Measurements from ENCODE around the gene NDUFV3.
"Not testable (repeated sequence)": the region's sequence is repeated elsewhere in the genome, so short reads cannot be mapped to it uniquely, and the experiment has no call there.

The NDUFV3 gene

DNA sequence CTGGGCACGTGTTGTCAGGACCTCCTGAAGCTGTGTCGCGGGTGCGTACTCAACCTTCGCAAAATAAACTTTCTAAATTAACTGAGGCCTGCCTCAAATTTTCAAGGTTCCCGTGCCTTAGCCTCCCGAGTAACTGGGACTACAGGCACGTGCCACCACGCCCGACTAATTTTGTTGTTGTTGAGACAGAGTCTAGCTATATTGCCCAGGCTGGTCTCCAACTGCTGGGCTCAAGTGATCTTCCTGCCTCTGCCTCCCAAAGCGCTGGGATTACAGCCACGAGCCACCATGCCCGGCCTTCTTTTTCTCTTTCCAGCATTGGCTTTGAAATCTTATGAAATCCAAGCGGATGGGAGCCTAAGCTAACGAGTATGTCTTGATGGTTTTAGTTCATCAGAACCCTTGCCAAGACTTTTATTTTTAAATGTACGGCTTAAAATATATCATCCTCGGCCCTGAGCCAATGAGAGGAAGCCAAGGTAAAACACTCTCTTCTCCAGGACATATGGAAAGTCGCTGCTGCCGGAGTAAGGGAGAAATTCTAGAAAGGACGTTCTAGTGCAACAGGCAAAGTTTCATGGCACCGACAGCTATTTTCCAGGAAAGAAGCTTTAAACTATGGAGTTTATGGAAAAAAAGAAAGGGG is 45.0 kb downstream of the NDUFV3 start:
- no peak for DNase-seq

DNA sequence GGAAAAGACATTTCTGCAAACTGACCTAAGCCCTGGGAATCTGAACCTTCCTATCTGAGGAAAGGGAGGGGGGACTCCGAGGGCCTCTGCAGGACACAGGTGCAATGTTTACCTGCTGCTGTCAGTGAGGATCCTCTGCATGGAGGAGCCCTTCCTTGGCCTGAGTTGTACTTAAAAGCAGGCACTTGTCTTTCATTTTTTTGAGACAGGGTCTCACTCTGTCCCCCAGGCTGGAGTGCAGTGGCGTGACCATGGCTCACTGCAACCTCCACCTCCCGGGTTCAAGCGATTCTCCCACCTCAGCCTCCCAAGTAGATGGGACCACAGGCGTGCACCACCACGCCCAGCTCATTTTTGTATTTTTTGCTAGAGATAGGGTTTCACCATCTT is 45.5 kb downstream of the NDUFV3 start:
- DNase-seq = not testable (repeated sequence)

GRCh38 chr21:42939582-42940413 is 46.7 kb downstream of the NDUFV3 start:
- no peak for DNase-seq

- DNase-seq = no peak
Measured at GRCh38 chr21:42941696-42942085, 48.6 kb downstream of the NDUFV3 start.

DNA sequence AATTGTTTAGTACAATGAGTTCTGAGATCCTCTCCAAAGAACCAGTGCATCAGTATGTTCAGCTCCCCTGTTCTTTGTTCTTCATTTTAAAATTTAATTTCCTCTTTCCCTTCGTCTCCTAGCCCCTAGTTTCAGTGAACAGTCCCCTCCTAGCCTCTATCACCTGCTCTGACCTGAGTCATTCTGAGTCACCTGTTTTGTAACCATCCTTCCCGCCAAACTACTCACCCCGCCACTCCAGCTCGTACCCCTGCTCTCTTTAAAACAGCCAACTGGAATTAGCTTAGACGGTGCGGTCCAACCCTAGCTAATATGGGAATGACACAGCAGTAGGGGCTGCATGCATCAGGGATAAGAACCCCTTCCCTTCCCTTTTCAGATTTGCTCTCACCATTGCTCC is 49.1 kb downstream of the NDUFV3 start:
- DNase-seq = no peak

DNA sequence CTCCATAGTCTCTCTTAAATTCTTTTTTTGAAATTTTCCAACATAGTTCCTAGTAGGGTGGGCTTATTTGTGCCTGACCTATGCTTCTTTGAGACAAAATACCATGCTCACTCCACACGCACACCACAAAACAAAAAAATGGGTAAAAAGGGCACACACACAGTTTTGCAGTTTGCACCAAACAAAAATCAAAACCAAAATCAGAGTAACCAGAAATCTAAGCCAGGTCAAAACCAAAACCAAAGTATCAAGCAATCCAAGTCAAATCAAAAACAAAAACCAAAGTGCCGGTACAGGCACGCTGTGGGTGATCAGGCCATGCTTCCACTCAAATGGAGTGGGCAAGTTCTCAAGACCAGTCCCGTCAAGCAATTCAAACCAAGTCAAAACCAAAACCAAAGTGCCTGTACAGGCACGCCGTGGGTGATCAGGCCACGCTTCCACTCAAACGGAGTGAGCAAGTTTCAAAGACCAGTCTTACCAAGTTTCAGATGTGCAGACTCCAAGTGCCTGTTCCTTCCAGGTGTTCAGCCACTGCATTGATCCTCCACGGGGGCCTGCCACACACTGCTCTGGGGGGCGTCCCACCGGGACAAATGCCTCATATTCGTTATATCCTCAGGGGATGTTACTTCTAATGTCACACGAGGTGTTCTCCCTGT is 56.1 kb downstream of the NDUFV3 start:
- not testable (repeated sequence) for DNase-seq

DNA sequence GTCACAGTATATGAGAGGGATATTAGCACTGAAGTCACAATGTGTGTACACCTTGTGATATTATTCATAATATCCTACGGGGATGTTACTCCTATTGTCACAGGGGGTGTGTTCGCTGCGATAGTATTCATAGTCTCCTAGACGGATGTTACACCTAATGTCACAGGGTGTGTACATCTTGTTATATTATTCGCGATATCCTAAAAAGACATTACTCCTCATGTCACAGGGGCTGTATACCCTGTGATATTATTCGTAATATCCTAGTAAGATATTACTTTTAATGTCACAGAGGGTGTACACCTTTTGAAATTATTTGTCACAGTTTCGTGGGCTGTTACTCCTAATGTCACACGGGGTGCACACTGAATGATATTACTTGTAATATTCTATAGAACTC is 58.1 kb downstream of the NDUFV3 start:
- not testable (repeated sequence) for DNase-seq

DNA sequence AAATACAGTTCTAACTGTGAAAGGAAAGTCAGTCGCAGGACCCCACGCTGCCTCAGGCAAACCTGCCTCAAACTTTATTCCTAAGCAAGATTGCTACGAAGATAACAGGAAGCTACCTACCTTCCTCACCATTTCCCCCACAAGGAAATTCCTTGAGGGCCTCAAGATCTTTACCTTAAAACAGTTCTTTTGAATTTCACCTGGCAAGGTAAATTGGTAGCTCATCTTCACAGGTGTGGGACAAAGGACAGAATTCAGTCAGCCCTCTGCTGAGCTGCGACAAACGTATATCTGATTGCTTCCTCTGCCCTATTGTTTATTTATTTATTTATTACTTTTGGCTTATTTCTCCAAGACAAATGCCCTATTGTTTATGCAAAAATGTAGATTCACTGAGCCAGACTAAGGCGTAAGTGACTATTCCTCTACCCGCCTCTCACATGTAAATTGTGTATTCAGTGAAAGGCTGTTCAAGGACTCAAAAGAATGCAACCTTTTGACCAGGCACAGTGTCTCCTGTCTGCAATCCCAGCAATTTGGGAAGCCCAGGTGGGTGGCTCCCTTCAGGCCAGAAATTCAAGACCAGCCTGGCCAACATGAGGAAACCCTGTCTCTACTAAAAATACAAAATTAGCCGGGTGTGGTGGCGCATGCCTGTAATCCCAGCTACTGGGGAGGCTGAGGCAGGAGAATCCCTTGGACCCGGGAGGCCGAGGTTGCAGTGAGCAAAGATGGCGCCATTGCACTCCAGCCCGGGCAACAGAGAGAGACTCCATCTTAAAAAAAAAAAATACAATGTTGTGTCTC is 63.9 kb downstream of the NDUFV3 start:
- no peak for DNase-seq

DNA sequence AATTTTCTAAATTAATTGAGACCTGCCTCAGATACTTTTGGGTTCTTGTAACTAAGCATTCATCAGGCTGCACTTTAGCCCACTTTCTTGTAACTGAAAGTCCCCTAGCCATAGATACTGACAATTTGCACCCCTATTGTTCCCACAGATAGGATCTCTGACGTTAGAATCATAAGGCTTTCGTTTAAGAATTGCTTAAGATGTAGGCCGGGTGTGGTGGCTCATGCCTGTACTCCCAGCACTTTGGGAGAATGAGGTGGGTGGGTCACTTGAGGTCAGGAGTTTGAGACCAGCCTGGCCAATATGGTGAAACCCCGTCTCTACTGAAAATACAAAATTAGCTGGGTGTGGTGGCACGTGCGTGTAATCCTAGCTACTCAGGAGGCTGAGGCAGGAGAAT is 65.0 kb downstream of the NDUFV3 start:
- DNase-seq = not testable (repeated sequence)

DNA sequence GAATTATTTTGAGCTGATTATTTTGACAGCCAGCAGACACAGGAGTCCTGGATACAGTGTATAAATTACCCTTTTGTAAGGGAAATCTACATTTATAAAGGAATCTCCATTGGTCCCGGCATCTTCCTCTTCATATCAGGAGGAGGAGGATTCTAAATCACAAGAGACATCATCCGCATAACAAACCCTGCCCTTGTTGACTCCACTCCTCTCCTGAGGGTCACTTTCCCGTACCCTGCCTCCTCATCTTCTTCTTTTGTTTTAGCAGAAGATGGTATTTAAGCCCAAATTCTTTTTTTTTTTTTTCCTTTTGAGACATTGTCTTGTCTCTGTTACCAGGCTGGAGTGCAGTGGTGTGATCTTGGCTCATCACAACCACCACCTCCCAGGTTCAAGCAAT is 66.6 kb downstream of the NDUFV3 start:
- DNase-seq = no peak

GRCh38 chr21:42962380-42963007 is 69.4 kb downstream of the NDUFV3 start:
- DNase-seq = no peak
